Breast epithelium (tissue), 4 donors: ENCODE measurements around the gene ADIPOQ. TPM values are rescaled to one million over a fixed set of nuclear protein-coding genes. Genes with fewer than 3 reads are reported as not detected.

Source experiments
- DNase-seq, 2 donors: peaks; one replicate each; pipeline ENCODE4 v3.0.0-alpha.2; 2019; ENCODE audit warnings: low spot score in 2 of 2
- H3K27ac ChIP-seq, 2 donors: fragments of 200-600 bp; sonication (generic) in 1 of 2; one replicate each; pipeline ENCODE4 v1.5.1; 2016 to 2019; ENCODE audit warnings: mild to moderate bottlenecking in 1 of 2
- H3K27me3 ChIP-seq, 2 donors: fragments of 200-600 bp; sonication (generic) in 1 of 2; one replicate each; pipeline versions ENCODE4 v1.5.1 to v1.6.0; 2017 to 2019; ENCODE audit warnings: control low read depth in 1 of 2, mild to moderate bottlenecking in 1 of 2
- H3K36me3 ChIP-seq: fragments of 200-600 bp; one replicate; pipeline ENCODE4 v1.5.1; 2019
- H3K4me1 ChIP-seq, 2 donors: fragments of 200-600 bp; sonication (generic); one replicate each; pipeline ENCODE4 v1.5.1; 2016 to 2019; ENCODE audit warnings: control low read depth in 1 of 2
- H3K4me3 ChIP-seq, 3 donors: fragments of 200-600 bp; sonication (generic); 1 replicate in 2 of 3; 2 replicates in 1 of 3; pipeline ENCODE4 v1.5.1; 2016 to 2019; ENCODE audit warnings: mild to moderate bottlenecking in 3 of 3, moderate library complexity in 2 of 3
- H3K9me3 ChIP-seq, 2 donors: fragments of 200-600 bp; sonication (generic) in 1 of 2; one replicate each; pipeline ENCODE4 v1.5.1; 2016 to 2019; ENCODE audit warnings: control low read depth in 1 of 2
- CTCF ChIP-seq, 3 donors: fragments of 450-650 bp; IDR thresholded peaks; one replicate each; pipeline ENCODE4 v1.5.1; 2016 to 2017; ENCODE audit warnings: antibody characterized with exemption in 3 of 3, mild to moderate bottlenecking in 3 of 3, moderate library complexity in 3 of 3
- POLR2A ChIP-seq: fragments of 450-650 bp; IDR thresholded peaks from one replicate; pipeline ENCODE4 v1.6.1; 2016; ENCODE audit warnings: antibody characterized with exemption, mild to moderate bottlenecking, moderate library complexity
- POLR2AphosphoS5 ChIP-seq, 3 donors: sonication (generic); formaldehyde crosslinking; IDR thresholded peaks; one replicate each; pipeline ENCODE4 v1.6.1; 2017; ENCODE audit warnings: antibody characterized with exemption in 3 of 3
- intact Hi-C: fragments of 100-400 bp; cut with DNase I; formaldehyde crosslinking; loops from one replicate; pipeline ENCODE4 v1.15.1; 2023; ENCODE audit warnings: low total_unique reads
- total RNA-seq, 3 donors: library from RNA; depleted of rRNA; stranded (reverse); fragments of >200 nt; gene quantifications; one replicate each; pipeline ENCODE4 v1.1.0, GENCODE V29; 2016

Gene ADIPOQ
- total RNA-seq, 3 donors from 2014 or later = 137 to 2,151 (median 208) TPM

- no peak overlapping the region for H3K27ac ChIP-seq
- peaks cover 0 to 28% of the 10 kb centered on the region in 2 donors for H3K27me3 ChIP-seq
- H3K9me3 ChIP-seq = no peaks in the 10 kb centered on the region
- intact Hi-C loops = no loop called here
- no peaks in the 10 kb centered on the region for H3K4me1 ChIP-seq
- no peaks in the 10 kb centered on the region for H3K36me3 ChIP-seq
- TF ChIP-seq CTCF (IDR thresholded peaks at IDR 0.05) = no peak
- H3K4me3 ChIP-seq = no peak overlapping the region
- DNase-seq = no peak
Observed at GRCh38 chr3:186823386-186823785, 19.1 kb upstream of the ADIPOQ start.

GRCh38 chr3:186824430-186825139, 17.9 kb upstream of the ADIPOQ start:
- Histone ChIP-seq H3K36me3 (no peaks in the 10 kb centered on the region), H3K4me1 (no peaks in the 10 kb centered on the region), H3K27ac (no peak overlapping the region), H3K4me3 (no peak overlapping the region), H3K9me3 (no peaks in the 10 kb centered on the region), H3K27me3 (peaks cover 0 to 40% of the 10 kb centered on the region in 2 donors)
- TF ChIP-seq POLR2AphosphoS5 (IDR thresholded peaks at IDR 0.05) = no peak
- TF ChIP-seq CTCF (IDR thresholded peaks at IDR 0.05) = no peak
- no peak for TF ChIP-seq POLR2A
- intact Hi-C loops = no loop called here
- no peak for DNase-seq

- no peaks in the 10 kb centered on the region for H3K36me3 ChIP-seq
- intact Hi-C loops = no loop called here
Observed at GRCh38 chr3:186825294-186825821, 17.2 kb upstream of the ADIPOQ start.

GRCh38 chr3:186825872-186826409, 16.6 kb upstream of the ADIPOQ start:
- Histone ChIP-seq H3K27me3 (peaks cover 0 to 54% of the 10 kb centered on the region in 2 donors), H3K36me3 (no peaks in the 10 kb centered on the region), H3K4me3 (no peak overlapping the region), H3K9me3 (no peaks in the 10 kb centered on the region), H3K4me1 (no peaks in the 10 kb centered on the region), H3K27ac (no peak overlapping the region)
- DNase-seq = no peak
- TF ChIP-seq POLR2A = no peak
- TF ChIP-seq CTCF (IDR thresholded peaks at IDR 0.05) = no peak
- TF ChIP-seq POLR2AphosphoS5 (IDR thresholded peaks at IDR 0.05) = no peak
- intact Hi-C loops = no loop called here

More at GRCh38 chr3:186825294-186825821, 17.2 kb upstream of the ADIPOQ start:
- no peak for DNase-seq
- Histone ChIP-seq H3K9me3 (no peaks in the 10 kb centered on the region), H3K4me3 (peak overlapping the region in 1 of 3 donors; percentile 19), H3K27me3 (peaks cover 0 to 48% of the 10 kb centered on the region in 2 donors), H3K27ac (no peak overlapping the region), H3K4me1 (no peaks in the 10 kb centered on the region)
- TF ChIP-seq POLR2AphosphoS5 (IDR thresholded peaks at IDR 0.05) (no peak), POLR2A (no peak), CTCF (IDR thresholded peaks at IDR 0.05) (no peak)

- H3K4me1 ChIP-seq = no peaks in the 10 kb centered on the region
- peak overlapping the region; percentile 55 to 80 (median 66) for H3K4me3 ChIP-seq
- no peak overlapping the region for H3K27ac ChIP-seq
- H3K9me3 ChIP-seq = no peaks in the 10 kb centered on the region
- no peaks in the 10 kb centered on the region for H3K36me3 ChIP-seq
- intact Hi-C loops = no loop called here
- H3K27me3 ChIP-seq = peaks cover 0 to 60% of the 10 kb centered on the region in 2 donors
- DNase-seq = no peak
- no peak for TF ChIP-seq POLR2A
Observed at GRCh38 chr3:186826410-186826975, 16.0 kb upstream of the ADIPOQ start.
